Stimulated activated naive CD8-positive, alpha-beta T cell treated with anti-CD3 and anti-CD28 coated beads, Interleukin-15, Interleukin-2, amounts not matched to agents 100 U/mL and 50 U/mL, for 24 hours (primary cell): ENCODE results near the gene SIX3.

Source experiments
- ATAC-seq: fragments of 150-1000 bp; cut with Tn5 transposase; one replicate; pipeline ENCODE4 v1.10.0; 2021
- DNase-seq: peaks from one replicate; pipeline ENCODE4 v3.0.0; 2021

The SIX3 gene

DNA sequence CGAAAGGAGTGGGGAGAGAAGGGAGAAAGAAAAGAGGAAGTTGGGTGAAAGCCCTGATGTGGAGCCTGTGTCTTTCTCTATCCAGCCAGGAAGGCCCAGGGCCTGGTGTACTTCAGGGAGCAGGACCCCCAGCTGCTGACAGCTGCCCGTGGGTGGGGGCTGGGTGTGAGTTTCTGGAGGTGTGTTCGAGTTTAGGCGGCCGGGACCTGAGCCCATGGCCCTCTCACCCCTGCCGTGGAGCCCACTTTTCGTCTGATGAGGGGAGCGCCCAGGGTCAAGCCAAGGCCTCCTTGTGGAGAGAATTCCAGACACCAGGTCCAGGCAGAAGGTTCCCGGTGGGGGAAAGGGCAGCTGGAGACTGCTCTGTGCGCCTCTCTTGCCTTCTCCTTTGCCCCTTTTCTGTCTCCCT lies 2.2 kb downstream of the SIX3 start:
- ATAC-seq (no peak), DNase-seq (no peak)

DNA sequence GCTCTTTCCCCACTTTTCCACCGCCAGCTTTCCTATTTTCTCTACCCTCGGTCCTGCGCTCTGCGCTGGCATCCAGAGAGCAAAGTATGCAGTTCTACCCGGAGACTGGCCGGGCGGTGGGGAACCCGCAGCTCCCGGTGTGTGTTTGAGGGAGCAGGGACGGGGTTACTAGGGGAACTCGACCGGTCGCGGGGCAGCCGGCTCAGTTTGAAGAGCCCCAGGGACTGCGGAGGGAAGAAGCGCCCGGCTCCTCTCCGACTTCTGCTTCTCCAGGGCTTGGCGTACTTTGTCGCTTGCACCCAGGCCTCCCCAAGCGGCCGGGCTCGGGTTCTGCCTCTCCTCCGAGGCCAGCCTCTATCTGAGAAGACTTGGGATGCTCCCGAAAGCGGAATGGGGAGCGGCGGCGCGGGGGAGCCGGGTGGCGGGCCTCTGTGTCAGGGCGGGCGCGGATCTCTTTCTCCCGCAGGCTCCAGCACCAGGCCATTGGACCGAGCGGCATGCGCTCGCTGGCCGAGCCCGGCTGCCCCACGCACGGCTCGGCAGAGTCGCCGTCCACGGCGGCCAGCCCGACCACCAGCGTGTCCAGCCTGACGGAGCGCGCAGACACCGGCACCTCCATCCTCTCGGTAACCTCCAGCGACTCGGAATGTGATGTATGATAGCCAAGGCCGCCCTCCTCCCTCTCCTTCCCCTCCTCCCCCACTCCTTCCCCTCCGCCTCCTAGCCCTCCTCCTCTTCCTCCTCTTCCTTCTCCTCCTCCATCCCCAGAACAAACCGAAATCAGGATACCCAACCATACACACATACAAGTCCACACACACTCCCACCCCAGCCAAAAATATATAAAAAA lies 2.8 kb downstream of the SIX3 start:
- ATAC-seq (no peak), DNase-seq (no peak)

DNA sequence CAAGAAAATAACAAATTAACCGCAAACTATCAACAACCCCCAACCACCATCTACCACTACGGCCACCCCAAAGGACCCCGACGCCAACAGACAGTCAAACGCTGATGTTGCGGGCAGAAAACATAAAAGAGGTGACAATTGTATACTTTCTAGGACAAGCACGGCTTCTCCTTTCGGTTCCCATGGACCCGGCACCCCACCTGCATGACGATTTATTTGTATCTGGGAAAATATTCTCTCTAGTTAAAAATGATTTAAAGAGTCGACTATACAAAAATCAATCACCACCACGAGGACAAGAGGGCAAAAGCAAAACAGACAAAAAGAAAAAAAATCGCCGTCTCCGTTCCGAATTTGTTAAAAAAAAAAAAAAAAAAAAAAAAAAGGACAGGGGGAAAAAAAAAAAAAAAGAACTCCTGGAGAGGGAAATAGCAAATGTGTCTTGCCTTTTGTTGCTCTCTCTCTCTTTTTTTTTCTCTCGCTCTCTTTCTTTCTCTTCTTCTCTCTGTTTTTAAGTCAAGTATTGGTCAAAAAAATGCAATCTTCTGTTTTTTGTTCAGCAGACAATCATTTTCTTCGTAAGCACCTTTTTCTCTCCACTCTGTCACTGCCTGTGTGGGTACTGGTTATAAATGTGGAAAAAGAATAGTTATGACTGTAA lies 3.6 kb downstream of the SIX3 start:
- no peak for DNase-seq
- no peak for ATAC-seq

DNA sequence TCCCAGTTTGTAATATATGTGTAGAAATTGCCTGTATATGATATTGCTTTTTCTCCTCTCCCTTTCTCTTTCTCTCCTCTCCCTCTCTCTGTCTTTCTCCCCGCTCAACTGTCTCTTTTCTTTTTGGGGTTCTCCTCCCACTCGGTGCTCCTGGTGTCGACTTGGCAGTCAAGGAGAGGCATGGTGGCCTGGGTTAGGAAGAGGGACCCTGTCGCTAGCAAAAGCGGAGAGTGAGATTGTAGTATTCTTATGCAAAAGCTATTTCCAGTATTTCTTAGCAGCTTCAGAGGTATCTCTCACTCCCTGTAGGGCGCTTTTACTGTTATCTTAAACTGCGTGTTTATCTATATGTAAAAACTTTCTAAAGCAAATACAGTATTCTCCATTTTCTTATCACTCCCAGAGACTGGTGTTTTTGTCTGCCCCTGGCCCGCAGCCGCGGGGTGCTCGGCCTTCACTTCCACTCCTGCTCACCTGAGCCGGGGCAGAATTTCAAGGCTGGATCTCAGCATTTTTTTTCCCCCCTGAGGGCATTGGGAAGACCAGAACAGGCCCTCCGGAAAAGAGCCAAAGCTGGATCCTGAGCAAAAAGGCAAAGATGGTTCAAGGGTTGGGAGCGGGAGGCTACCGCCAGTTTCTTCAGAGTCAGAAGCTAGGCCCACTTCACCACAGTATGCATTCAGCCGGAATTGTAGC lies 4.3 kb downstream of the SIX3 start:
- DNase-seq (no peak), ATAC-seq (no peak)

DNA sequence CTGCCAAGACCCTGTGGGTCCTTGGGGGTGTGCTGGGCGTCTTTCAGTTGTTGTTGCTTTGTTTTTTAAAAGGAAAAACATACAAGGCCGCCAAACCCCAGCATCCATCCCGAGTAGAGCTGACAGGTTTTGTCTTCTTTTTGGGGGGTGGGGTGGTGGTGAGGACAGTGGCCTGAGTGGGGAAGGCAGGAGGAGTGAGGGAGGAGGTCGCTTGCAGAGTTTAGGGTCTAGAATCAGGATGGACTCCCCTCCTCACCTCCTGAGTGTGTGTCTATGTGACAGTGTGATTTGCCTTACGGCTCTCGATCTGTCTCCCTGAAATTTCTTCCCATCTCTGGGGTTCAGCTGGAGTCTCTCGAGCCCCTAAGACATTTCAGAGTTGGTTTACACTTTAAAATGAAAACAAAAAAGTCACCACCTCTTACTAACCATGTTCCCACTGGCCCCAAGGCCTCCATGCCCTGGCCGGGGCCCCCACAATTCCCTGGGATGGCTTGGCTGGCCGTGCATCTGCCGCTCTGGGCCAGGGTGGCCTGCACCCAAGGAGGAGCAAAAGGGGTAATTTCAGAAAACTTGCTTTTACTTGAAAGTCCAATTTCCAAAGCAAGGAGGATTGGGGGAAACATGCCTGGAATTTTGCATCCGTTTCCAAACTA lies 5.0 kb downstream of the SIX3 start:
- no peak for ATAC-seq
- no peak for DNase-seq

DNA sequence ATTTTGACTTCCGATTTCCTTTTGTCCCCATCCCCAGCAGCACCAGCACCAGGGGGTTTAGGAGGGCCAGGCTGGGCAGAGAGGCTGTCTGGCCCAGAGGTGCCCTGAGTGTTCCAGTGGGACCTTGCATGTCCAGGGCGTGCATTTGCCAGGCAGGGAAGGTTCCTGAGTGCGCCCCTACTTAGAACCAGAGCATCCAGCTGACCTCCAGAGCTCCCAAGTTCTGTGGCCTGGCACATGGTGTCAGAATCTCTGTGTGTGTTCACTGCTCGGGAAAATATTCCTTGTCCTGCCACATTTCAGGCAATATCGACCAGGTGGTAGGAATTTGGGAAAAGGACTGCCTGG lies 5.5 kb downstream of the SIX3 start:
- no peak for DNase-seq
- no peak for ATAC-seq

DNA sequence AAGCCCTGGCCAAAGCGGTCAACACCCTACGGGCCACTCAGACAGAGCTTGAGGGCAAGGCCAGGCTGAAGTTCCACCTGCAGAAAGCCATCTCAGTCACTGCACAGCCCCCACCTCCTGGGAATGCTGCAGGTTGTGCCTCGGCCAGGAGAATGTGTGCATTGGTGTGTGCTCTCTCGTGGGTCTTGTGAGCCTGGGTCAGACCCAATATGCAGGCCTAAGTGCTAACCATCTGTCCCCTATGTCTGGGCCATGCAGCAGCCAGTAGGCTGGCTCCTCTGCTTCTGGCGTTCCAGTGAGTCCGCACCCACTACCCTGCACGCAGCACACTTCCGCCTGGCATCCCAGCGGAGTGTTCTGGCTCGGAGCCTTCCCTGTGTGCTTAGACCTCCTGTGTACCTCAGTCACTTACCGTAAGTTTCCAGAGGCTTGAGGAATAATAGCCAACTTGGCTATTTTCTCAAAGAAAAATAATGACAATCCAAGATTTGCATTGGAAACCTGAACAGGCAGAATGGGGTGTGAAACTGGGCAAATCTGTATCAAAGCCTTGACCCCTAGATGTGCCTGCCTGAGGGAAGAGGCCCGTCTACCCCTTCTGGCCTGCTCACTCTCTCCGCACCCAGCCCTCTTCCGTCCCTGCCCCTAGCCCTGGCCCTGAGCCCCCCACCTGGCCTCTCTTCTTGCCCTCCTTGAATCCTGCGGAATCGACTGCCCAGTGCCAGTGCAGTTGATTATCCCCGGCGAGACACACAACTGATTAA lies 7.2 kb downstream of the SIX3 start:
- no peak for ATAC-seq
- no peak for DNase-seq

DNA sequence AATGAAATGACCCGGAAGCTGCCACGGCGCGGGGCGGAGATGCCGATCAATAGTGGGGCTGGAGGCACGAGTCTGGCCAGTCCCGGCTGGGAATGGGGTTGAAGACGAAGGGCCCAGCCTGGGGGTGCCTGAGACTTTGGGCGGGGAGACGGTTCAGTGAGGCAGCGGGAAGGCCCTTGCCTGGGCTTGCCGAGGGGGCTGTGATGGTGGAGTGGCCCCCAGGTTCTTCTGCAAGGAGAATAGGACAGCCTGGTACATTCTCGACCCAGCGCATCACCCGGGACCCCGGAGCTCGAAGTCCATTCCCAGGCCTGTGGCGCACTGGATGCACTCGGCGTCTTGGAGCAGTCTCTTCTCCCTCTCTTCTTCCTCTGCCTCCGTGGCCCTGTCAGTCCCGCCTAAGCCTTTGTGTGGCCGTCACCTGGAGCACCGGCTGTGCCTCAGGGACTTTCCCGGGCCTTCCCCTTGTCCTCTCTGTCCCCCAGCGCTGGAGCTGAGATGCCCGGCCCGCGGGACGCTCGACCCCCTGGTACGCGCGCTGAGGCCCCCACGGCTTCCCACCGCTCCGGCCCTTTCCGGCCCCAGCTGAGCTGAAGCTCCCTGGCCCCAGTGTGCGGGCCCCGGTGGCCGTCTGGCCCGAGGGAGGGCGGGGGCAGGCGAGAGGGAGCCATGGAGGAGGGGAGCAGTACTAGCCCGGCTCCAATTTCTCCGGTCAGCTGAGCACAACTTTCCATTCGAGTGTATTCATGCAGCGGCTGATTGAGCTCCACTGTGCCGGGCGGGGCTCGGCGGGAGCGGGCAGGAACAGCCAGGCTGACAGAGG lies 8.0 kb downstream of the SIX3 start:
- ATAC-seq (no peak), DNase-seq (no peak)

DNA sequence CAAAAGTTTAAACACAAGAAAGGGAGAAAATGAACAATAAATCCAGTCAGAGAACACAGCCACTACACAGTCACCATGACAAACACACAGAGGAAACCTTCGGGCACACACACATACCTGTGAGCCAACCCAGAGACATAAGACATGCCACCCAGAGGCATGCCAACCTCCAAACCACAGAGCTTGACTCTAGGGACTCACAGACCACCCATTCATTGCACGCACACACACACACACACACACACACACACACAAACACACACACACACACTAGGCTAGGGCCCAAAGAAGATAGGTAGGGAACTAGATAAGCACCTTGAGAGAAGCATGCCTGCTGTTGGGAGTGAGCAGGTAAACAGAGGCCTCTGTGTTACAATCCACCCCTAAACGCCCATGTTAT lies 9.1 kb downstream of the SIX3 start:
- DNase-seq (no peak), ATAC-seq (no peak)

DNA sequence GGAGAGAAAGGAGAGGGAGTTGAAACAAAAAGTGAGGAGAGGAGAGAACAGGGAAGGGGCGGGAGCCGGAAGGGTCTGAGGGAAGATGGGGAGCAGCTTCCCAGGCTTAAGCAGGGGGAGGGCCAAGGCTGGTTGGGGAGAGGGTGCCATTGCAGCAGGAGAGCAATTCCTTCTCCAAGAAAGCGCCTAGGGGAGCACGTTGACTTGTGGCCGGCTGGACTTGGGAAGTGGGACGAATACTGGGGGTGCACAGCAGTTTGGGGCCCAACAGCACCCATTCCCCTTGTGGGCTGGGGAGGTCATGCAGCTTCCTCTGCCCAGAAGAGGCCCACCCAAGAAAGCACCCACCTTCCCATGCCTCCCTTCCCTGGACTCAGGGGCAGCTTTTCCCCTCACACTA lies 9.6 kb downstream of the SIX3 start:
- DNase-seq (no peak), ATAC-seq (no peak)

DNA sequence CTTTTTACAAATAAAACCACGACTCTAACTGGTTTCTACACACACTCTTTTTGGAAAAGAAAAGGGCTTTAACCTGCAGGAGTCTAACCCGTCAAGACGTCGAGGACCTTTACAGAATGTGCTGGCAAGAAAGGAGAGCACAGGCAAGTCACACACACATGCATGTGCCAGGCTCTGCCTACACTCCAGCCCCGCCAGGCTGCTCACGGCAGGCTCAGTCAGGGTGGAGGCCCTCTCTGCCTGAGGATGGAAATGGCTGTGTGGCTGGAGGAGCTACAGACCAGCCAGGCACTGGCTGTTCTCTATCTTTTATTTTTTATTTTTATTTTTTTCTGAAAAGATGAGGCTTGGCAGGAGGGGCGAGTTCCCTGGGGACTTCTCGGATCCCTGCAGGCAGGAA lies 10.2 kb downstream of the SIX3 start:
- ATAC-seq (no peak), DNase-seq (no peak)

DNA sequence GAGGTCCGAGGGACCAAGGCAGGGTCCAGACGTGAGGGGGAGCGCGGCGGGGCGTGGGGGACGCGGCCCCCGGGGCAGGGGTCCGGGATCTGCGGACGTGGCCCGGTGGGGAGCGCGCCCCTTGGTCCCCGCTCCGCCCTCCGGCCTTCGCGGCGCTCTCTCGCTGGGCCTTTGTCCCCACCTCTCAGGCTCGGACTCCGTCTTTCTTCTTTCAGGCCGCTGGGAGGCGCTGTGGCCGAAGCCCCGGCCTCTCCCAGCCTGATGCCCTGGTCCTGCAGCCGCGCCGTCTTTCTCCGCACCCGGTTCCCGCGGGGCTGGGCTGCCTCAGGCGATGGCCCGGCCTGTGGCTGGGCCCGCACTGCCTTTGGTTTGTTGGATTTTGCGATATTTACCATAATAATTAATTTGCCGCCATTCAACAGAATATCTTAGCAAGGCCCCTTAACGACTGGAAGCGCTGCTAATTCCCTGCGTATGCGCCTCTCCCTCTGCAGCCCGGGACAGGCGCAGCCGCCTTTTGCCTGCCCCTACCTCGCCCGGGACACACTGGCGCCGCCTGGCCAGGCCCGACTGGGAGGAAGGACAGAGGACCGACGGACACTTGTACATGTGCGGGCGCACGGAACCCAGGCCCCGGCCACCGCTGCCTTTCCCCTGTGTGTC lies 10.8 kb downstream of the SIX3 start:
- ATAC-seq, result peak; percentile 60
- peak; percentile 61 for DNase-seq

DNA sequence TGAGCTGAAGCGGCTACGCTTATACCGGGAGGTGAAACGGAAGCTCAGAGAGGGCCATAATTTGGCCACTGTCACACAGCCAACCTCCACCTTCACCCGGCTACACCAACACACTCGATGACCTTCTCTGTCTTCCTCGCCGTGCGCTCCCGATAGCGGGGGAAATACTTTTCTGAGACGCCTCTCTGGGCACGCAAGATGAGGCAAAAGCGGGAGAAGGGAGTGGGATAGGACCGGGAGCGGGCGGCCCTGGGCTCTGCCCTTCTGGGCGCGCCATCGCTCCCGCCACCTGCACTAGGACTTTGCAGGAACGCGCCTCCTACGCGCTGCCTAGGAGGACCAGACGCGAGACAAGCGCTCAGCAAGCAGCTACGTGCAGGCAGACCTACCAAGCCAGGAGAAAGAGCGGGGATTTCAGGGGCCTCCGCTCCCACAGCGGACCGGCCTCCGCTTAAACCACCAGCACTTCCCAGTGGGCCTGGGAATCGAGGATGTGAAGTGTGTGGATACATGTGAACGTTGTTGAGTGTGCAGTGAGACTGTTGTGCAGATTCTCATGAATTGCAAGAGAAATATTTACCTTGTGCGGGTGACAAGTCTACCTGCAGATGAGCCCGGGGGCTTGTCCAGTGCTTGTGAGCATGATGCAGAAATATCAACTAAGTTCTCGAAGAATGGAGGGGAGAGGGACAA lies 11.4 kb downstream of the SIX3 start:
- ATAC-seq, result no peak
- DNase-seq, result no peak

DNA sequence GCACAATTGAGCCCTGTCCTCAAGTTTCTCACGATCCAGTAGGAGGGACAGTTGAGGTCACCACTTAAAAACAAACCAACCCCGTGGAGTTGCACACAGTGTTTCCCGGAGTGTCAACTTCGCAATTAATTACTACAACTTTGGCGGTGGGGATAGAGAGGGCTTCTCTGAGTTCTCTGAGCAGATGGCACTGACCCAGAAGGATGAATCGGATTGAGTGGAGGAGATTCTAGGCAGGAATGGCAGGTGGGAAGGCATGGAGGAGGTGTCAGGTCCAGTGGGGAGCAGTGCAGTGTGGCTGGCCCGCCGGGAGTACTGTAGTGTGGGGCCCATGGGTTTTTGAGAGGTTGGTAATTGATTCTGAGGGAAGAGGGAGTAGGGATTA lies 12.0 kb downstream of the SIX3 start:
- ATAC-seq (no peak), DNase-seq (no peak)

DNA sequence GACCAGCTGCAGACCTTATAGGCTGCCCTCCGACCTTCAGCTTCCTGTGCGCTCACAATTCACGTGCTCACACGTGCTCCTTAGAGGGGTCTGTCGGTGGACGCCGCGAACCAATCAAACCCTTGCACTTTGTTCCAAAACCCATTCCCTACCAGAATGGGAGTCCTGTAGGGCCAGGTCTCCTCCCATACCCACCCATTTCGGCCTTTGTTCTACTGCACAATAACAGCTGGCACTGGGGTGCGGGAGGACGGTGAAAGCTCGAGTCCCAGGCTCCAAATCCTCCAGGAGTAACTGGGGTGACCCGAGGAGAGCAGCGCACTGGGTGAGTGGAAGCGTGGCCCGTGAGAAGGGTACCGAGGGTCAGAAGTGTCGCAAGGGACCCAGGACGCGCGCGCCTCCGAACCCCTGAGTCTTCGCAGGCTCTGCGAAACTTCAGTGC lies 13.0 kb downstream of the SIX3 start:
- ATAC-seq (no peak), DNase-seq (no peak)

DNA sequence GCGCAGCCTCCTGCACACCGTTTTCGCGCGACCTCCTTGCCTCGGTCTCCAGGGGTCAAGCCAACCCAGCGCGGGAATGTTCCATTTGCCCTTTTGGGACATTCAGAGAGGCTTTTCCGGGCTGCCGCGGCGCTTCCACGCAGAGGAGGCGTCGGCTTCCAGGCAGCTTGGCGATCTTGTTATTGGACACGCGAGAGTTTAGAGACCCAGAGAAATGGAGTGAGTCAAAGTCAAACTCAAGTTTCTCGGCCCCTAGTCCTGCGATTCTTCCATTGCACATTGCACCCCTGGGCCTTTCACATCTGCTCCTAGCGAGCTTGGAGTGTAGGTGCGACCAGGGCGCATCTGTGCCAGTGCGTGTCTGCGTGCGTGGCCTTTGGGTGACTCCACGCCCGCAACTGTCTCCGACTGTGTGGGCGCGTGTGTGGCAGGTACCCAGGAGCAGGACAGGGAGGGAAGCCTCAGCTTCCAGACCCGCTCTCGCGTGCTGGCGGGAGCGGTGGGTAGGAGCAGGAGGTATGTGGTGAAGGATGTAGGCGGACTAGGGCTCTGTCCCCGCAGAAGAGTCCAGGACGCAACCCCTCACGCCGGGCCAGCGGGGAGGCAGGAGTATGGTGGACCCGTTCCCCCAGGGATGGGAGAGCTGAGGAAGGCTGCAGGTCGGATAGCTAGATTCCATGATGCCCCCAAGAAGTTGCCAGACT lies 13.5 kb downstream of the SIX3 start:
- DNase-seq (no peak), ATAC-seq (no peak)

DNA sequence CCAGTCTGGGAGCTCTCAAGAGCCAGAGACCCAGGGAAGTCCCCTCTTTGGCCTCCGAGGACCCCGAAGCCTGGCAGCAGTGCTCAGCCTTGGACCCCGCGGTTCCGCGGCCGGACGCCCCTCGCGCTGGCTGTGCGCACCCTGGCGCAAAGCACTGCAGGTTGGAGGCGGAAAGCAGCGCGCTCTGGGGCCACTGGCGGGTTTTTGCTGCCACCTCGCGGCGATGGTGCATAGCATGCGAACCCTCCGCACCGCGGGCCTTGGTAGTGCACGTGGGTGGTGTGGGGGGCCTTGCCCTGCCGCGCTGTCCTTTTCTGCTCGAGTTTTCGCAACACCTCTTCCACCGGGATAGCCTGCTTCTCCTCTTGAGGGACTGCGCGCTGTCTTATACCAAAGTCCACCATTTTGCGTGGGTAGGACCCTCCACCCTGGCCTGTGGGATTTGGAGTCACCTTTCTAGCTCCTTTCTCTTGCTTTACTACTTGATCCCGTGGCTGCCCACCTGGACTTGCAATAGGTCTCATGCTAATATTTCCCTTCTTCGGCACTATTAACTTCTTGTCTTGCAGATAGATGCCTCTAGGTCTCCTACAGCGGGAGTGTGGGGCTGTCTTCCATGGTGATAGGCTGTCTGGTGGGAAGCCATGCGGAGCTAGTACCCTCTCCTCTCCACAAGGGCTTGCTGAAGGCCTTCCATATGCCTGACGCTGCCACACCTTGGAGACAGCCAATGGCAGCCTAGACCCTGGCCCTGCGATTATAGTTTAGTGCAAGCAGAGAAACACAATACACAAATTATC lies 14.3 kb downstream of the SIX3 start:
- ATAC-seq (peak; percentile 83), DNase-seq (peak; percentile 89)

DNA sequence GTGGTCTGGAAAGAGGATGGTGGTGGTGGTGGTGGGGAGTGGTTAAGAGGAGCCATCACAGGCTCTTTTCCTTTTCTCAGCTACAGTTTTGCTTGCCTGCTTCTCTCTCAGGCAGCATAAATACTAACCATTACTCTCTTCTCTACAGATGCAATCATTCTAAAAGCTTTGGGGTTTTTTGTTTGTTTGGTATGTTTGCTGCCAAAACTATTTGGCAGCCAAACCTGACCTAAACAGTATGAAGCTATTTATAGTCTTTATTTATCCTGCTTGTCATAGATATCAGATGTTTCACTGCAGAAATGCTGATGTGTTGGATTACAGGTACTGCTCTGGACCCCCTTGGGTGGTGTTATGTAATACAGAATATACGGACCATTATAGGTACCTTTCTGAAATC lies 15.3 kb downstream of the SIX3 start:
- DNase-seq (no peak), ATAC-seq (no peak)
